Stimulated activated CD4-positive, alpha-beta T cell treated with anti-CD3 and anti-CD28 coated beads, Interleukin-1b, Interleukin-23, amount 100 ng/mL, for 24 hours (primary cell): ENCODE data around the gene OSTN.
"Not testable (repeated sequence)": the region's sequence is repeated elsewhere in the genome, so short reads cannot be mapped to it uniquely, and the experiment has no call there.

Experiments used
- DNase-seq, 4 experiments: peaks; one replicate each; pipeline ENCODE4 v3.0.0-alpha.2; 2020; ENCODE audit warnings: low read depth in 4 of 4, low spot score in 1 of 4

Gene OSTN, protein sequence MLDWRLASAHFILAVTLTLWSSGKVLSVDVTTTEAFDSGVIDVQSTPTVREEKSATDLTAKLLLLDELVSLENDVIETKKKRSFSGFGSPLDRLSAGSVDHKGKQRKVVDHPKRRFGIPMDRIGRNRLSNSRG

DNA sequence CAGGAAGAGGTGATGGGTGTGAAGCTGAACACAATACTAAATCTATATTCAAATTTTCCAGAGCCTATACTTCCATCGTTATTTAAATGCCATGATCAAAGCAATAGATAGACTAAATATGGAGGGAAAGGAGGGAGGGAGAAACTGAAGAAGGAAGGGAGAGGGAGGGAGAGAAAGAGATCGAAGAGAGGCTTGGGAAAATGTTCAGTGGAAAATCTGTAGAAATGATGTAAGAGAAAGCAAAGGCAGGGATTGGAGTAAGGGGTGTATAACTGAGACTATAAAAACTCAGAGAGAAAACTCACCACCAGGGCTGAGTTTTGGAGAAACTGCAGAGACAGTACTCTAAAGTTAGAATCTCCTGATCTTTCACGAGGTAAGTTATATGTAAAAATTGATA lies at the start of gene OSTN:
TSS of gene OSTN (plus strand) at position 310 of the 400 bp plus-strand sequence. CDS start 13,292 bp downstream, outside the sequence.
- DNase-seq, result no peak

DNA sequence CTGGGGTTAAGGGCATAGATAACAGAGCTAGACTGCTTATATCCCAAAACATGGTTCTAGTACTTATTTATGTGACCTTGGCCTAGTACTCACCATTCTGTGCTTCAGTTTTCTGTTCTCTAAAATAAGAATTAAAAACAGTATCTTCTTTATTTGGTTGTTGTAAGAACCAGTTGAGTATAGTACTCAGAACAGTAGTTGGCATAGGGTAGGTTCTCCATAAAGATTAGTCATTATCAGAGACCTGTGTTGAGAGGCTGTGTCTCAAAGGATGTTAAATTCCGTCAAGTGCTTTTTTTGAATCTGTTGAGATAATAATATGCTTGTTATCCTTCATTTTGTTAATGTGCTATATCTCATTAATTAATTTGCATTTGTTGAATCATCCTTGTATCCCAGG lies 47.4 kb upstream of the OSTN start:
- DNase-seq, result no peak

DNA sequence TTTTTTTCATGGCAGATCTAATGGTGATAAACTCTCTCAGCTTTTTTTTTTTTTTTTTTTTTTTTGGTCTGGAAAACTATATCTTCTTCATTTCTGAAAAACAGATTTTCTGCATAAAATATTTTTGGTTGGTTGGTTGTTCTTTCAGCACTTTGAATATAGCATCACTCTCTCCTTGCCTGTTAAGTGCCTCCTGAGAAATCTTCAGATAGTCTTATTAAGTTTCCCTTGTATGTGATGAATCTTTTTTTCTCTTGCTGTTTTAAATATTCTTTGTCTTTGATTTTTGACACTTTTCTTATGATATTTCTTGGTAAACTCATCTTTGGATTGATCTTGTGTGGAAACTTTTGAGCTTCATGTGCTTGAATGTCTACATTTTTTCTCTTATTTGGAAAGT lies 44.2 kb upstream of the OSTN start:
- no peak for DNase-seq

DNA sequence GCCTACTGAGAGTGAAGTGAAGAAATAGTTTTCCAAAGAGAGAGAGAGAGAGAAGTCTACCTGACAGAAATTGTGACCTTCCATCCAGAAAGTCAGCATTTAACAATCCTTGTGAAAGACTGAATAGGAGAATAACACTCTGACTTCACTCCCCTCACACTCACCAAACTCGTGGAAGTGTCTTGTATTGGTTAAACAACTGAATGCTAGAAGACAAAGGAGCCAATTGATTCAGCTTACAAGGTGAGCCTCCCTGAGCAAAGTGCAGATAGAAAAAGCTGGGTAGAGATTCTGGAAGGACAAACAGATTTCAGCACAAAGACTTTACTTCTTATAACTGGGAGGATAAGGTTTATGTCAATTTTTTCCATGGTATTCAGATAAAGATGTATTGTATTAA lies 40.8 kb upstream of the OSTN start:
- DNase-seq, result no peak

DNA sequence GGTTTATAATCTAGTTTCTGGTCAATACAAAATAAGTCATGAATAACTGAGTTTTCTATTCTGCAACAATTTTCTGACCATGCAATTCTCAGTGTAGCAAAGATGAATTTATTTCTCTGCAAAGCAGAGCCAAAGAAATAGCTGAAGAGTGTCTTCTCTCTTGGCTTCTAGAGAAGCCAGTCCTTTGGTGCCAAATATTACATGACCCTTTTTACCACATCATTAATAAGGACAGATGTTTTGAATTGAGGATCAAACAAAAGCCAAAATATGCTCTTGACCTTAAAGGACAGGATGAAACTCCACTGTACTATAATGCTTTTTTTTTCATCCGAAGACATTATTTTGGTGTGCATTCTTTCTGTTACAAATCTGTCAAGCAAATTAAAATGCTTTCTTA lies 40.2 kb upstream of the OSTN start:
- DNase-seq, result no peak

DNA sequence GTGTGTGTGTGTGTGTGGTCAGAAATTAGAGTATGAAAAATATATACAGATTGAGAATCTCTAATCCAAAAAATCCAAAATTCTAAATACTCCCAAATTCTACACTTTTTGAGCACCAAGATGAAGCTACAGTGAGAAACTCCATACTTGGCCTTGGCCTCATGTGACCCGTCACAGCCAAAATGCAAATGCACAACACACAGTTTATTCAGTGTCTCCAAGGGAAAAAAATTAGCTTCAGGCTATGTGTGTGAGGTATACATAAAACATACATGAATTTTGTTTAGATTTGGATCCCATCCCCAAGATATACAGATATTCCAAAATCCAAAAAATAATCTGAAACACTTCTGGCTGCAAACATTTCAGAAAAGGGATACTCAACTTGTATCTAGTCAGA lies 33.2 kb upstream of the OSTN start:
- no peak for DNase-seq

DNA sequence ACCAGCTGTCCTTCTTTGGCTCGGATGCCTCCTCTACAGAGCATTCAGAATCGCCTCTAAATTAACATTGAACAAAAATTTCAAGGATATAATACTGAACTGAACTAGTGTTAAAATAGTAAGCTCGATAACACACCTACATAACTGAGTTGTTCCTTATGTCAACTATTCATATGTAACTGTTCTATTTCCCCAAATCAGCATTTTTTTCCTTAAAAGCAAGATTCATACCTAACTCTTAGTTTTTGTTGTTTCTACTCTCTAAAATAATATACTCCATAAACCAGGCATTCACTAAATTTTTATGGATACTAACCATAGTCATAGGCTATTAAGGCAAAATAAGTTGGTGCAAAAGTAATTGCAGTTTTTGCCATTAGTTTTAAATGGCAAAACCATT lies 32.7 kb upstream of the OSTN start:
- no peak for DNase-seq

DNA sequence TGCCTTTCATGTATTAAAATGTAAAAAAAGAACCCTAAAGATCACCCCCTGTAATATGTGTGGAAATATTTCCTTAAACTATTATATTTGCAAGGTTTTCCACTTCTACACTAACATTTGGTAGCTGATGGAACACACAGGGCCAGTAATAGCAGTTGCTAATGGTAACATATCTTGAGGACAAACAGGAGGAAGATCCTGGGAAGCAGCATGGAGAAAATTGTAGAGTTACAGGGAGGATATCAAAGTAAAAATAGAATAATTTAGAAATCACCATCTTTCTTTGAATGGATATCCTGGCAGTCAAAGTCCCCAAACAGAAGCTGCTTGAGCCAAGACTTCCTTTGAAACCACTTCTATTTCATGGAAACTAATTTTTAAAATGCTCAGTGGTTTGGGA lies 29.5 kb upstream of the OSTN start:
- no peak for DNase-seq

DNA sequence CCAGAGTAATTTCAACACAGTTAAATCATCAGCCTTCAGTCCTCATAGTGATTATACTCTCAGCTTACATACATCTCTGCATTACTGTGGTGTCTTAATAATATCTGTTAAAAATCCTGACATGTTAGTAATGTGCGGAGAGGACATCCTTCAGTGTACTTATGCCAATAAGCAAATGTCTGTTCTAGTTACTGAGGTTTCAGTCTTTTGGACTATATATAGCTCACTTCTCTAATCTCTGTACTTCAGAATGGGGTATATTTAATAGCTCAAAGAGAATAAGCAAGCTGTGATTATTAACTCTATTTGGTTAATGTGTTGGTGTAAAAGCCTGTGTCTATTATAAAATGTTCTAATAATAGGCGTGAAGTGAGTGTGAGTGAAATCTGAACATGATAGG lies 28.9 kb upstream of the OSTN start:
- DNase-seq, result no peak

DNA sequence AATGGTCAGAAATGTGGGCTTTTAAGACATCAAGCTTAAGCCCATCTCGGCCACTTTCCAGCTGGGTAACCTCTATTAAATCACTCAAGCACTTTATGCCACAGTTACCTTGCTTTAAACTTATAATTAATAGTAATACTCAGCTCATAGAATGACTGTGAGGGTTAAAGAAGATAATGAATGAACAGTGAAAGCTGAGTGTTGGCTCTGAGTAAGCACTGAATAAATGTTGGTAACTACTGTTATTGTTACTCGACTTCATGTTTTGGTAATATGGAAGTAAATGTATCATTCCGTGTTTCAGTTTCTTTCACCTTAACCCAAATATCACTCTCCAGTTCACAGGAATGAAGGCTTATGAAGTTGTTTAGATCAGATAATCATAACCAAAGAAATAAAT lies 23.9 kb upstream of the OSTN start:
- DNase-seq, result no peak

DNA sequence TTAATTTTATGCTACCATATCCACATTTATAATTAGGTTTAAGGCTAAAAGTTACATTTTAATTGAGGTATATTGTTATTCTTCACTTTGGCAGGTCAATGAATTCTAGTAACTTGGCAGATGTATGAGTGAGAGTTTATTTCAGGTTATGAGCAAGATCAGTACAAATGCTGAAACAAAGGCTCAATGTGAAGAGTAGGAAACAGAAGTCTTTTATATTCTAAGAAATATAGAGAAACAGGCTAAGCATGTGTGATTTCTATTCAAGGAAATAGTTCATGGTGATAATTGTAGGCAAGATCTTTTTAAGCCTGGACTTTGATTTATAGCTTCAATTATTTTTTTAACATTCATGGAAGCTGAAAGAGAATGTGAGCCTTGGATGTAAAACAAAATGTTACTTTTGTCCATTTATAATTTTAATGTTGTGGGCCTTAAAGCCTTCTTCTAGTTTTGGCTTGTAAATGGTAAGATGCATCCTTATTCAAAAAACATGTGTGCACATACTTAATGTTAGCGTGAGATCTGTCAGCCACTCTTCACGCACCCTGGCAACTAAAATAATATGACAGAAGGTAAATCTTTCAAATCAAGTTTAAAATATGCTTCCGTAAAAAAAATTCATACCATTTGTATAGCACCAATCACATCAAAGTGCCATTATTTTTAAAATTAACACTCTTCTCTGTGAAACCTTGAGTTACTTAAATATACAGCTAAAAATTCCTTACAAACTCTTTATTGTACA lies 22.8 kb upstream of the OSTN start:
- no peak for DNase-seq

DNA sequence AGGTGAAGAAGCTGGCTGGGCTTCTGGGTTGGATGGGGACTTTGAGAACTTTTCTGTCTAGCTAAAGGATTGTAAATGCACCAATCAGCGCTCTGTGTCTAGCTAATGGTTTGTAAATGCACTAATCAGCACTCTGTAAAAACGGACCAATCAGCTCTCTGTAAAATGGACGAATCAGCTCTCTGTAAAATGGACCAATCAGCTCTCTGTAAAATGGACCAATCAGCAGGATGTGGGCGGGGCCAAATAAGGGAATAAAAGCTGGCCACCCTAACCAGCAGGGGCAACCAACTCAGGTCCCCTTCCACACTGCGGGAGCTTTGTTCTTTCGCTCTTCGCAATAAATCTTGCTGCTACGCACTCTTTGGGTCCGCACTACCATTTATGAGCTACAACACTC lies 13.7 kb upstream of the OSTN start:
- not testable (repeated sequence) for DNase-seq

DNA sequence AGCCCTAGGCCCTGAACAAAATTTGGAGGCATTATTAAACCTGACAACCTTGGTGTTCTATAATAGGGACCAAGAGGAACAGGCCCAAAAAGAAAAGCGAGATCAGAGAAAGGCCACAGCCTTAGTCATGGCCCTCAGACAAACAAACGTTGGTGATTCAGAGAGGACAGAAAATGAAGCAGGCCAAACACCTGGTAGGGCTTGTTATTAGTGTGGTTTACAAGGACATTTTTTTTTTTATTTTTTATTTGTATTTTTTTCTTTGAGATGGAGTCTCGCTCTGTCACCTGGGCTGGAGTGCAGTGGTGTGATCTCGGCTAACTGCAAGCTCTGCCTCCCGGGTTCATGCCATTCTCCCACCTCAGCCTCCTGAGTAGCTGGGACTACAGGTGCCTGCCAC lies 10.8 kb upstream of the OSTN start:
- DNase-seq, result not testable (repeated sequence)

DNA sequence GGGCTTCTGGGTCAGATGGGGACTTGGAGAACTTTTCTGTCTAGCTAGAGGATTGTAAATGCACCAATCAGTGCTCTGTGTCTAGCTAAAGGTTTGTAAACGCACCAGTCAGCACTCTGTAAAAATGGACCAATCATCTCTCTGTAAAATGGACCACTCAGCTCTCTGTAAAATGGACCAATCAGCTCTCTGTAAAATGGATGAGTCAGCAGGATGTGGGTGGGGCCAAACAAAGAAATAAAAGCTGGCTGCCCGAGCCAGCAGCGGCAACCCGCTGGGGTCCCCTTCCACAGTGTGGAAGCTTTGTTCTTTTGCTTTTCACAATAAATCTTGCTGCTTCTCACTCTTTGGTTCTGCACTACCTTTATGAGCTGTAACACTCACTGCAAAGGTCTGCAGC lies 6.8 kb upstream of the OSTN start:
- not testable (repeated sequence) for DNase-seq

DNA sequence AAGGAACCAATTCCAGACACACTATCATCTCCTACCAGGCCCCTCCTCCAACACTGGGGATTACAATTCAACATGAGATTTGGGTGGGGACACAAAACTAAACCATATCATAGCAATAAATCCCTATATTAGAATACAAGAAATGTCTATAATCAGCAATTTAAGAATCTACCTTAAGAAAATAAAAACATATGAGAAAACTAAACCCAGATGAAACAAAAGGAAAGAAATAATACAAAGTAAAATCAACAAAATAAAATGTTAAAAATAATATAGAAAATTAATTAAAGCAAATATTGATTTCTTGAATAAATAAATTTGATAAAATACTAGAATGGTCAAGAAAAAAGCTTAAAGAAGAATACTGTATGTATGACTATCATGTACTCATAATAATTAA lies 6.1 kb upstream of the OSTN start:
- DNase-seq, result no peak

DNA sequence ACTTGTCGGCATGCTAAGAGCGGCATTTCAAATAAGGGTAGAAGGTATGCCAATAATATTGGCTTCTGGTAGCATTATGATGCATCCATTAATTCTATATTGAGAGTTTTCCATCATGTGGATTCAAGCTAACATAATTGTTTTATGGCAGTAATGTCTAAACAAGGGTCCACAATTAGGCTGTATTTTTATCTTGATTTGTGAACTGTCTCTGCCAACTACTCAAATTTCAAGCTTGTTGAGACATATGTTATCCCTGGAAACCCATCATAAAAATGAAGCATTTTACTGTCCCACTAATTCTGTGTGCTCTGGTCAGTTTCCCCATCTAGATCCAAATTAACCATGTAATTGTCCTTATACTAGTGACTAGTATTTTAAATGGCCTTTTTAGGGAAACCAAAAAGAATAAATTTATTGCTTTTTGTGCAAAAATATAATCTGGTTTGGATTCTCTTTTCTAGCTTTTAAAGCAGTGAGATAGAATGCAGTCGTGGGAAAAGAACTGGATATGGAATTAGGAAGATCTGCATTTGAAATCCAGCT lies 1.2 kb upstream of the OSTN start:
- DNase-seq, result no peak

DNA sequence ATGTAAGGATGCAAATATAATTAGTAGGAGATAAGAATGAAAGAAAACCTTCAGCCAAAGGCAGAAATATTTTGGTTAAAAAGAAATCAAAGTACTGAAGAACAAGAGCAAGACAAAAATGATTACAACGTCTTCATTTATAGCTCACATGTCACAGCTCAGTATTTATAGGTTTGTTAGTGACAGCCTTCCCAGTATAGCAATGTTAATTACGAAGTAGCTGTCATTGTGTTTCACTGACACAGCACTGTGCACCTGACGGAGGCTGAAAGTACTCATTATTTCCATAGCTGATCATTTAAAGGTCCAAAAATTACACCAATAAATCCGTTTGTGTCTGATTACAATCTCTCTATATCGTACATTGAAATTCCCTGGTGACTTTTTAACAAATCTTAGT lies 561 bp upstream of the OSTN start:
- DNase-seq, result no peak

DNA sequence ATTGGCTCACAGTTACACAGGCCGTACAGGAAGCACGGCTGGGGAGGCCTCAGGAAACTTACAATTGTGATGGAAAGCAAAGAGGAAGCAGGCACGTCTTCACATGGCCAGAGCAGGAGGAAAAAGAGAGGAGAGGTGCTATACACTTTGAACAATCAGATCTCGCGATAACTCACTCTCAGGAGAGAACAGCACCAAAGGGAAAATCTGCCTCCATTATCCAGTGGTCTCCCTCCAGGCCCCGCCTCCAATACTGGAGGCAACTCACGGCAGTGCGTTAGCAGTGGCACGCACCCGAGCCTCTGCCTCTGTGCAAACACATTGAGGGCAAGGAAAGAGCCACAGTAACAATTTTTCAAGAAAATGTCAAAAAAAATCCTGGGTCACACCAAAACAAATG lies 11.0 kb downstream of the OSTN start:
- DNase-seq, result no peak

DNA sequence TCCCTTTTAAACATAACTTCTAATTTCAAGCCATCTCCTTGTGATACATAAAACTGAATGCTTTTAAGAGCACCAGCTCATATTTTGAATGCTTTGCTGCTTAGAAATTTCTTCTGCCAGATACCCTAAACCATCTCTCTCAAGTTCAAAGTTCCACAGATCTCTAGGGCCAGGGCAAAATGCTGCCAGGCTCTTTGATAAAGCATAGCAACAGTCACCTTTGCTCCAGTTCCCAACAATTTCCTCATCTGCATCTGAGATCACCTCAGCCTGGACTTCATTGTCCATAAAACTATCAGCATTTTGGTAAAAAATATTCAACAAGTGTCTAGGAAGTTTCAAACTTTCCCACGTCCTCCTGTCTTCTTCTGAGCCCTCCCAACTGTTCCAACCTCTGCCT lies 17.5 kb downstream of the OSTN start:
- no peak for DNase-seq

DNA sequence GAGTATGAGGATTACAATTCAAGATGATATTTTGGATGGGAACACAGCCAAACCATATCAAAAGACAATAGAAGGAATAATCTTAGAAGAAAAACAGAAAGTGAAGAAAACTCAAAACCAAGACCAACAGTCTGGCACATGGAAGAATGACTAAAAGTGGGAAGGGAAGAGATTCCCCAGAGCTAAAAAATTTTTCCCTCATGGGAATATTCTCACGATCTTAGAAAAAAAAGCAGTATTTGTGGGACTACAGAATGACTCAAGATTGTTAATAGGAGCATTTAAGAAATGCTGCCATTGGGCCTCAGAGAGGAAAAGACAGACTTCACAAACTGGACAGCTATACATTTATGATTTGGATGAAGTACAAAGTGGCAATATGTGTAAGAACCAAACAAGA lies 18.3 kb downstream of the OSTN start:
- DNase-seq, result no peak

DNA sequence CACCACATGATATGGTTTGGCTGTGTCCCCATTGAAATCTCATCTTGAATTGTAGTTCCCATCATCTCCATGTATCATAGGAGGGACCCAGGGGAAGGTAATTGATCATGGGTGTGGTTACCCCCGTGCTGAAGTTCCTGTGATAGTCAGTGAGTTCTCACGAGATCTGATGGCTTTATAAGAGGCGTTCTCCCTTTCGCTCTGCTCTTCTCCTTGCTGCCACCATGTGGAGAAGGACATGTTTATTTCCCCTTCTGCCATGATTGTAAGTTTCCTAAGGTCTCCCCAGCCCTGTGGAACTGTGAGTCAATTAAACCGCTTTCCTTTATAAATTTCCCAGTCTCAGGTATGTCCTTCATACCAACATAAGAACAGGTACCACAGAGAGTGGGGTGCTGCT lies 21.9 kb downstream of the OSTN start:
- DNase-seq, result no peak

DNA sequence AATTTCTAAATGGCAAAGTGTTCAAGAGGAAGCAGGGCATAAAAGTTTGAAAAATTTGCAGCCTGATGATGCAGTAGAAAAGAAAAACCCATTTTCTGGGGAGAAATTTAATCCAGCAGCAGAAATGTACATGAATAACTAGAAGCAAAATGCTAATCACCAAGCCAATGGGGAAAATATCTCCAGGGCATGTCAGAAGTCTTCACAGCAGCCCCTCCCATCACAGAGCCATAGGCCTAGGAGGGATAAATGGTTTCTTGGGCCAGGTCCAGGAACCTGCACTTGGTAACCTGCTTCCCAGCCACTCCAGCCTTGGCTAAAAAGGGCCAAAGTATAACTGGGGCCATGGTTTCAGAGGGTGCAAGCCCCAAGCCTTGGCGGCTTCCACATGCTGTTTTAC lies 22.6 kb downstream of the OSTN start:
- DNase-seq, result no peak

DNA sequence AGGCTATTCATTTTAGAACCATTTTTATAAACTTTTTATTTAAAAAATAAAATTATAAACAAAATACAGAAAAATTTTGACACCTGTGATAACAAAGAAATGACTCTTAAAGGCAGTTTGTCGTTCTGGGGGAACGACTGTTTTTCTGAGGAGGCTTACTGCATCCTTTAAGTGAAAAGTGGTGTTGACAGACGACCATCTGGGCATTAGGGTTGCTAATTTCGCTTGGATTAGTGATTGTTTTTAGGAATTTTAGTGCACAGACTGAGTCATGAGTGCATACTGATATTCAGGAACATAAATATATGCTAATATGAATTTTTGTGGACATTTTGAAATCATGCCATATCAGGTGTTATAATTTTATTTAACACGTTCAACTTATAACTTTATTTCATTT lies 28.5 kb downstream of the OSTN start:
- DNase-seq, result no peak
